HepG2 (cell line): ENCODE data around the gene PRKAR2B. TPM values are rescaled to one million over a fixed set of nuclear protein-coding genes. Genes with fewer than 3 reads are reported as not detected.

ENCODE experiments used
- ATAC-seq: fragments of 200-7000 bp; cut with Tn5 transposase; 3 replicates; pipeline ENCODE4 v1.9.1; 2020; ENCODE audit warnings: mild to moderate bottlenecking, moderate library complexity
- BruUV-seq: library from RNA; stranded (reverse); fragments of 400-500 nt; replicated peaks from 2 replicates; lab custom pipeline; 2021; lab: Mats Ljungman, UMichigan
- CTCF ChIA-PET: fragments of 300-600 bp; formaldehyde crosslinking; extraction: SDS; loops from one replicate; lab custom pipeline; 2021; ENCODE audit warnings: low total read pairs, inconsistent platforms, low intra/inter-chr PET ratio; lab: Yijun Ruan, JAX
- POLR2A ChIA-PET: fragments of 350-600 bp; sonication (Branson Sonifier 250); formaldehyde crosslinking; loops from one replicate; lab custom pipeline; 2020; ENCODE audit warnings: antibody characterized with exemption, inconsistent platforms; lab: Yijun Ruan, JAX
- DNase-seq: peaks from one replicate; pipeline ENCODE4 v3.0.0-alpha.2; 2015; ENCODE audit warnings: low spot score
- FAIRE-seq: peaks from 3 replicates; lab custom pipeline; 2011; peaks lifted over from hg19 to GRCh38; lab: Jason Lieb, UNC
- H2AFZ ChIP-seq: one replicate; pipeline ENCODE4 v1.6.1; 2011; ENCODE audit warnings: low read length, inconsistent platforms
- H3K27ac ChIP-seq: fragments of 300-600 bp; 3 replicates; pipeline ENCODE4 v1.8.0; 2011; ENCODE audit warnings: mixed run types, mild to moderate bottlenecking, mixed read lengths, low read length, inconsistent platforms; ENCODE audit not compliant: insufficient read depth; ENCODE audit errors: extremely low read length
- H3K27me3 ChIP-seq, 2 experiments: fragments of 200-600 bp in 1 of 2; 2 replicates in 1 of 2; 3 replicates in 1 of 2; pipeline versions ENCODE4 v1.6.0 to v1.8.0; 2011; ENCODE audit warnings: low read length in 2 of 2, mild to moderate bottlenecking in 2 of 2, moderate library complexity in 2 of 2, inconsistent platforms in 1 of 2; ENCODE audit not compliant: insufficient read depth in 2 of 2, control insufficient read depth in 1 of 2
- H3K36me3 ChIP-seq, 2 experiments: fragments of 200-600 bp in 1 of 2; replicated peaks in 1 of 2; 2 replicates in 1 of 2; 3 replicates in 1 of 2; pipeline versions ENCODE4 v1.5.1 to v1.8.0; 2011; ENCODE audit warnings: low read length in 2 of 2, inconsistent platforms in 1 of 2; ENCODE audit not compliant: insufficient read depth in 2 of 2, control insufficient read depth in 1 of 2
- H3K4me1 ChIP-seq: 2 replicates; pipeline ENCODE4 v1.5.1; 2012; ENCODE audit warnings: low read length, inconsistent platforms; ENCODE audit not compliant: insufficient read depth
- H3K4me2 ChIP-seq: 2 replicates; pipeline ENCODE4 v1.6.0; 2011; ENCODE audit warnings: low read depth, low read length, inconsistent platforms
- H3K4me3 ChIP-seq, 3 experiments: fragments of 200-600 bp in 1 of 3; sonication (generic), shearing (Covaris generic) in 1 of 3; replicated peaks in 1 of 3; 2 replicates each; pipeline ENCODE4 v1.5.1; 2011 to 2016; ENCODE audit warnings: low read length in 3 of 3, inconsistent platforms in 2 of 3, low read depth in 2 of 3, mild to moderate bottlenecking in 2 of 3, control low read depth in 1 of 3, mixed read lengths in 1 of 3; ENCODE audit not compliant: insufficient read depth in 1 of 3
- H3K79me2 ChIP-seq: one replicate; pipeline ENCODE4 v1.6.1; 2011; ENCODE audit warnings: low read length, inconsistent platforms; ENCODE audit not compliant: insufficient read depth
- H3K9ac ChIP-seq: 2 replicates; pipeline ENCODE4 v1.6.0; 2011; ENCODE audit warnings: mild to moderate bottlenecking, low read depth, low read length, inconsistent platforms; ENCODE audit not compliant: insufficient read depth
- H3K9me3 ChIP-seq: 2 replicates; pipeline ENCODE4 v1.5.1; 2012; ENCODE audit warnings: mild to moderate bottlenecking, low read length
- H4K20me1 ChIP-seq: 2 replicates; pipeline ENCODE4 v1.6.0; 2011; ENCODE audit warnings: inconsistent platforms, mild to moderate bottlenecking, low read length, moderate library complexity; ENCODE audit not compliant: insufficient read depth
- CBX5 ChIP-seq: sonication (generic); formaldehyde crosslinking; IDR thresholded peaks from 2 replicates; pipeline ENCODE4 v1.4.0; 2020; ENCODE audit warnings: missing genetic modification reagents, borderline replicate concordance
- CREB1 ChIP-seq, 2 experiments: fragments of 450-650 bp in 1 of 2; IDR thresholded peaks; 2 replicates each; pipeline ENCODE4 v1.6.1; 2016 to 2017; ENCODE audit warnings: control low read depth in 1 of 2, mild to moderate bottlenecking in 1 of 2, missing compliant biosample characterization in 1 of 2, missing genetic modification characterization in 1 of 2
- FUBP1 ChIP-seq: sonication (generic); formaldehyde crosslinking; IDR thresholded peaks from 2 replicates; pipeline ENCODE4 v1.5.1; 2020; ENCODE audit warnings: missing genetic modification reagents, mild to moderate bottlenecking, borderline replicate concordance
- HINFP ChIP-seq: sonication (generic); formaldehyde crosslinking; IDR thresholded peaks from 2 replicates; pipeline ENCODE4 v1.4.0; 2020; ENCODE audit warnings: low read depth, mild to moderate bottlenecking, missing genetic modification reagents
- ISX ChIP-seq: sonication (generic); formaldehyde crosslinking; conservative IDR thresholded peaks from 2 replicates; pipeline ENCODE4 v1.5.0; 2020; ENCODE audit warnings: missing genetic modification reagents
- MLXIP ChIP-seq: sonication (generic); formaldehyde crosslinking; IDR thresholded peaks from 2 replicates; pipeline ENCODE4 v1.9.0; 2021; ENCODE audit warnings: missing genetic modification reagents, borderline replicate concordance
- NFIC ChIP-seq: IDR thresholded peaks from 2 replicates; pipeline ENCODE4 v1.6.1; 2012; ENCODE audit warnings: mild to moderate bottlenecking, low read length, inconsistent platforms
- RBAK ChIP-seq: sonication (generic); formaldehyde crosslinking; IDR thresholded peaks from 2 replicates; pipeline ENCODE4 v1.5.1; 2020; ENCODE audit warnings: mild to moderate bottlenecking, missing genetic modification reagents
- ZMYM3 ChIP-seq: sonication (generic); formaldehyde crosslinking; IDR thresholded peaks from 2 replicates; pipeline ENCODE4 v1.5.1; 2020; ENCODE audit warnings: mild to moderate bottlenecking, missing genetic modification reagents
- ZNF274 ChIP-seq: sonication (generic); formaldehyde crosslinking; IDR thresholded peaks from 2 replicates; pipeline ENCODE4 v1.5.1; 2020; ENCODE audit warnings: mild to moderate bottlenecking, missing genetic modification reagents
- ZNF431 ChIP-seq: sonication (generic); formaldehyde crosslinking; IDR thresholded peaks from 2 replicates; pipeline ENCODE4 v1.9.0; 2022; ENCODE audit warnings: missing genetic modification reagents, low read depth, mild to moderate bottlenecking, borderline replicate concordance
- ZNF44 ChIP-seq: sonication (generic); formaldehyde crosslinking; IDR thresholded peaks from 2 replicates; pipeline ENCODE4 v1.5.1; 2020; ENCODE audit warnings: mild to moderate bottlenecking, missing genetic modification reagents
- ZNF616 ChIP-seq: sonication (generic); formaldehyde crosslinking; IDR thresholded peaks from 2 replicates; pipeline ENCODE4 v1.5.0; 2020; ENCODE audit warnings: low read depth, mild to moderate bottlenecking, missing genetic modification reagents
- ZNF737 ChIP-seq: sonication (generic); formaldehyde crosslinking; IDR thresholded peaks from 2 replicates; pipeline ENCODE4 v1.5.0; 2020; ENCODE audit warnings: missing genetic modification reagents, mild to moderate bottlenecking, borderline replicate concordance
- ZNF781 ChIP-seq: sonication (generic); formaldehyde crosslinking; IDR thresholded peaks from 2 replicates; pipeline ENCODE4 v1.5.1; 2020; ENCODE audit warnings: borderline replicate concordance, mild to moderate bottlenecking, missing genetic modification reagents; ENCODE audit errors: not compliant biosample characterization
- WGBS: methylation state at CpG from one replicate; pipeline ENCODE4 v1.1.6; 2017; ENCODE audit warnings: low lambda C conversion rate; 5-methylcytosine and 5-hydroxymethylcytosine counted together
- in situ Hi-C: cut with HindIII; loops from 2 replicates; pipeline ENCODE4 v1.10.0; 2017; ENCODE audit warnings: low pct_unique_long_range_greater_than_20kb; ENCODE audit not compliant: extremely low pct_ligation_motif_present
- intact Hi-C: fragments of 100-400 bp; cut with micrococcal nuclease; formaldehyde crosslinking; loops from one replicate; pipeline ENCODE4 v1.10.0; 2022; ENCODE audit not compliant: unreplicated experiment
- polyA plus RNA-seq, 8 experiments: library from polyadenylated mRNA; depleted of rRNA in 3 of 8; stranded (reverse) in 7 of 8; unstranded in 1 of 8; fragments of >200 nt; fragmentation: Illumina TruSeq in 4 of 8; extraction: Trizol in 4 of 8; gene quantifications; 2 replicates each; pipeline versions ENCODE4 v1.2.1 to v1.2.3, GENCODE V29; 2011 to 2016; ENCODE audit warnings: low read depth in 4 of 8, missing spikeins in 1 of 8, mixed read lengths in 1 of 8; ENCODE audit not compliant: insufficient read depth in 1 of 8
- total RNA-seq, 5 experiments: library from RNA; depleted of rRNA; stranded (reverse); fragments of >200 nt; fragmentation: Illumina TruSeq; extraction: Trizol; gene quantifications; 2 replicates each; pipeline ENCODE4 v1.2.3, GENCODE V29; 2016; ENCODE audit warnings: low read depth in 1 of 5

The PRKAR2B gene
- total and polyA plus RNA-seq, 2 of the 13 experiments (the other 11 are each of a cell fraction or from before 2014, with no cell fraction given), result not detected

- H4K20me1 ChIP-seq, result no peaks in the 10 kb centered on the region
- in situ Hi-C loops (no loop called here), intact Hi-C loops (no loop called here)
- ATAC-seq, result no peak
- ChIA-PET CTCF (no interaction called here), POLR2A (no interaction called here)
- no peaks in the 10 kb centered on the region for H3K27me3 ChIP-seq
- no peak overlapping the region for H2AFZ ChIP-seq
- no peaks in the 10 kb centered on the region for H3K9me3 ChIP-seq
- BruUV-seq, result no TSS peak
- no peak overlapping the region for H3K9ac ChIP-seq
- H3K27ac ChIP-seq, result no peak overlapping the region
- no peak overlapping the region for H3K4me2 ChIP-seq
- no peaks in the 10 kb centered on the region for H3K79me2 ChIP-seq
- no peaks in the 10 kb centered on the region for H3K36me3 ChIP-seq
- no peak overlapping the region for H3K4me3 ChIP-seq
- no peaks in the 10 kb centered on the region for H3K4me1 ChIP-seq
- FAIRE-seq, result no peak
- no peak for DNase-seq
- 37% methylated on average over 6 of the region's 6 CpGs for WGBS
- TF ChIP-seq ZNF431 (CRISPR knock-in tag) (no peak), ZNF274 (no peak), ZNF616 (CRISPR knock-in tag) (no peak), ZNF737 (CRISPR knock-in tag) (no peak), MLXIP (CRISPR knock-in tag) (no peak), FUBP1 (no peak), CREB1 (IDR thresholded peaks at IDR 0.05) (no peak), CREB1 (CRISPR knock-in tag; IDR thresholded peaks at IDR 0.05) (no peak), CBX5 (CRISPR knock-in tag) (no peak), HINFP (CRISPR knock-in tag) (no peak), ISX (CRISPR knock-in tag) (no peak), ZNF44 (no peak), RBAK (CRISPR knock-in tag) (no peak), ZNF781 (CRISPR knock-in tag) (no peak), NFIC (no peak), ZMYM3 (CRISPR knock-in tag) (no peak)
These were observed 37.3 kb upstream of the PRKAR2B start for GRCh38 chr7:107007007-107007891.
